Fibroblast of the aortic adventitia (primary cell): ENCODE measurements around the gene LARP7. TPM values are rescaled to one million over a fixed set of nuclear protein-coding genes. Genes with fewer than 3 reads are reported as not detected.

Source experiments
- DNase-seq: peaks from one replicate; pipeline ENCODE4 v3.0.0-alpha.2; 2010; ENCODE audit warnings: low read depth
- H3K4me3 ChIP-seq: 2 replicates; pipeline ENCODE4 v1.5.1; 2011; ENCODE audit warnings: low read depth, mild to moderate bottlenecking, control low read depth, low read length, moderate library complexity
- total RNA-seq: library from RNA; depleted of rRNA; stranded (reverse); fragments of >200 nt; gene quantifications from 2 replicates; pipeline ENCODE4 v1.2.3, GENCODE V29; 2012; ENCODE audit warnings: low replicate concordance
- TF ChIP-seq, protein P1 (sequence below): IDR thresholded peaks from 2 replicates; pipeline ENCODE4 v1.5.1; 2011; ENCODE audit warnings: mild to moderate bottlenecking, low read length, control low read depth, inconsistent platforms; ENCODE audit not compliant: insufficient read depth

Gene LARP7
- total RNA-seq, 1 donor, result 47.4 TPM

DNA sequence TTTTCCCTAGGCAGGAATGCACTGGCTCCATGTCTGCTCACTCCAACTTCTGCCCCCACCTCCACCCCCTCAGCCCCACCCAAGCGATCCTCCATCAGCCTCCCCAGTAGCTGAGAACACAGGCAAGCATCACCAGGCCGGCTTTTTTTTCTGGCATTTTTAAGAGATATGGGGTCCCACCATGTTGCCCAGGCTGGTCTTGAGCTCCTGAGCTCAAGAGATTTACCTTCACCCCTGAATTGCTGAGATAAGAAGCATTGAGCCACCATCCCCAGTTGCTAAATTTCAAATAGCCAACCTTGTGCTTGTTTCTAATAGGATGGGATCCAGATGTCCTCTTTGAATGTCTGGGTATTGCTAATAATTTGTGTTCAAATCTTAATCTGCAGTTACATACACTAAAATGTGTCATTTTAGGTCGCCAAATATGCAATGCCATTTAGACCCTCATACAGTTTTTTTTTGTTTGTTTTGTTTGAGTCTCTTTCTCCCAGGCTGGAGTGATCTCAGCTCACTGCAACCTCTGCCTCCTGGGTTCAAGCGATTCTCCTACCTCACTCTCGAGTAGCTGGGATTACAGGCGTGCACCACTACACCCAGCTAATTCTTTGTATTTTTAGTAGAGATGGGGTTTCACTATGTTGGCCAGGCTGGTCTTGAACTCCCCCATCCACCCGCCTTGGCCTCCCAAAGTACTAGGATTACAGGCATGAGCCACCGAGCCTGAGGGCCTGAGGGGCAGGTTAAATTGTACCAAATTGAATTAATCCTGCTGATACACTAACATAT, 8.8 kb downstream of the LARP7 start:
- DNase-seq, result no peak
- TF ChIP-seq, protein P1, sequence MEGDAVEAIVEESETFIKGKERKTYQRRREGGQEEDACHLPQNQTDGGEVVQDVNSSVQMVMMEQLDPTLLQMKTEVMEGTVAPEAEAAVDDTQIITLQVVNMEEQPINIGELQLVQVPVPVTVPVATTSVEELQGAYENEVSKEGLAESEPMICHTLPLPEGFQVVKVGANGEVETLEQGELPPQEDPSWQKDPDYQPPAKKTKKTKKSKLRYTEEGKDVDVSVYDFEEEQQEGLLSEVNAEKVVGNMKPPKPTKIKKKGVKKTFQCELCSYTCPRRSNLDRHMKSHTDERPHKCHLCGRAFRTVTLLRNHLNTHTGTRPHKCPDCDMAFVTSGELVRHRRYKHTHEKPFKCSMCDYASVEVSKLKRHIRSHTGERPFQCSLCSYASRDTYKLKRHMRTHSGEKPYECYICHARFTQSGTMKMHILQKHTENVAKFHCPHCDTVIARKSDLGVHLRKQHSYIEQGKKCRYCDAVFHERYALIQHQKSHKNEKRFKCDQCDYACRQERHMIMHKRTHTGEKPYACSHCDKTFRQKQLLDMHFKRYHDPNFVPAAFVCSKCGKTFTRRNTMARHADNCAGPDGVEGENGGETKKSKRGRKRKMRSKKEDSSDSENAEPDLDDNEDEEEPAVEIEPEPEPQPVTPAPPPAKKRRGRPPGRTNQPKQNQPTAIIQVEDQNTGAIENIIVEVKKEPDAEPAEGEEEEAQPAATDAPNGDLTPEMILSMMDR, result no peak
- H3K4me3 ChIP-seq, result no peak overlapping the region

- H3K4me3 ChIP-seq, result no peak overlapping the region
- DNase-seq, result no peak
- TF ChIP-seq, protein P1, result no peak
Measured at GRCh38 chr4:112646632-112647537, 9.9 kb downstream of the LARP7 start.

- no peak overlapping the region for H3K4me3 ChIP-seq
- TF ChIP-seq, protein P1, result no peak
- peak; percentile 10 for DNase-seq
Measured at GRCh38 chr4:112647785-112648184, 10.8 kb downstream of the LARP7 start.

GRCh38 chr4:112648263-112649054, 11.5 kb downstream of the LARP7 start:
- H3K4me3 ChIP-seq, result no peak overlapping the region
- TF ChIP-seq, protein P1, result no peak
- peak; percentile 43 for DNase-seq

GRCh38 chr4:112649055-112649408, 12.1 kb downstream of the LARP7 start:
- DNase-seq, result no peak
- TF ChIP-seq, protein P1, result no peak
- H3K4me3 ChIP-seq, result no peak overlapping the region

GRCh38 chr4:112650332-112650731, 13.4 kb downstream of the LARP7 start:
- DNase-seq, result no peak
- H3K4me3 ChIP-seq, result no peak overlapping the region
- TF ChIP-seq, protein P1, result no peak
